GM21717 (cell line): ENCODE measurements around the gene FMNL1.

Source experiments
- ATAC-seq: cut with Tn5 transposase; IDR thresholded peaks from one replicate; pipeline ENCODE4 v1.9.1; 2021; ENCODE audit warnings: mild to moderate bottlenecking, moderate library complexity; ENCODE audit not compliant: unreplicated experiment

The FMNL1 gene

GRCh38 chr17:45222289-45222995 is 757 bp downstream of the FMNL1 start:
- ATAC-seq: no peak

GRCh38 chr17:45222996-45223538 is 1.4 kb downstream of the FMNL1 start:
- ATAC-seq: no peak

GRCh38 chr17:45223539-45224528 is 2.1 kb downstream of the FMNL1 start:
- ATAC-seq: no peak

- no peak for ATAC-seq
Measured at GRCh38 chr17:45224671-45225050, 3.0 kb downstream of the FMNL1 start.

- no peak for ATAC-seq
Measured at GRCh38 chr17:45225051-45225700, 3.5 kb downstream of the FMNL1 start.

GRCh38 chr17:45225964-45226530 is 4.4 kb downstream of the FMNL1 start:
- ATAC-seq: peak; percentile 39

GRCh38 chr17:45226576-45226975 is 4.9 kb downstream of the FMNL1 start:
- no peak for ATAC-seq

GRCh38 chr17:45227101-45227925 is 5.6 kb downstream of the FMNL1 start:
- ATAC-seq: no peak

GRCh38 chr17:45227926-45228762 is 6.5 kb downstream of the FMNL1 start:
- ATAC-seq: no peak

- peak; percentile 32 for ATAC-seq
Measured at GRCh38 chr17:45228763-45229539, 7.3 kb downstream of the FMNL1 start.

GRCh38 chr17:45229681-45230409 is 8.2 kb downstream of the FMNL1 start:
- ATAC-seq: no peak

- ATAC-seq: no peak
Measured at GRCh38 chr17:45230410-45230786, 8.7 kb downstream of the FMNL1 start.

GRCh38 chr17:45230787-45231480 is 9.2 kb downstream of the FMNL1 start:
- no peak for ATAC-seq

GRCh38 chr17:45231481-45232116 is 9.9 kb downstream of the FMNL1 start:
- no peak for ATAC-seq

- no peak for ATAC-seq
Measured at GRCh38 chr17:45232514-45233422, 11.1 kb downstream of the FMNL1 start.
